Ishikawa (cell line): Measurements from ENCODE around the gene CEMIP2.

Experiments
- CEBPB ChIP-seq: IDR thresholded peaks from 2 replicates; pipeline ENCODE4 v1.6.1; 2012
- CREB1 ChIP-seq: IDR thresholded peaks from 2 replicates; pipeline ENCODE4 v1.6.1; 2012; ENCODE audit warnings: low read depth
- EGR1 ChIP-seq: IDR thresholded peaks from 2 replicates; pipeline ENCODE4 v1.6.1; 2012
- EP300 ChIP-seq: IDR thresholded peaks from 2 replicates; pipeline ENCODE4 v1.6.1; 2012; ENCODE audit warnings: borderline replicate concordance
- FOXM1 ChIP-seq: IDR thresholded peaks from 2 replicates; pipeline ENCODE4 v1.6.1; 2012; ENCODE audit warnings: low read depth, borderline replicate concordance
- RAD21 ChIP-seq: IDR thresholded peaks from 2 replicates; pipeline ENCODE4 v1.6.1; 2012; ENCODE audit warnings: low read depth
- TAF1 ChIP-seq: IDR thresholded peaks from 2 replicates; pipeline ENCODE4 v1.6.1; 2012; ENCODE audit warnings: low read depth, mild to moderate bottlenecking
- TCF12 ChIP-seq: IDR thresholded peaks from 2 replicates; pipeline ENCODE4 v1.6.1; 2012; ENCODE audit warnings: low read depth
- TEAD4 ChIP-seq: IDR thresholded peaks from 2 replicates; pipeline ENCODE4 v1.6.1; 2012
- YY1 ChIP-seq: IDR thresholded peaks from 2 replicates; pipeline ENCODE4 v1.6.1; 2012; ENCODE audit warnings: low read depth
- ZBTB7A ChIP-seq: IDR thresholded peaks from 2 replicates; pipeline ENCODE4 v1.6.1; 2012; ENCODE audit warnings: low read depth
- TF ChIP-seq, protein P1 (sequence below): IDR thresholded peaks from 2 replicates; pipeline ENCODE4 v1.6.1; 2012; ENCODE audit warnings: low read depth, mild to moderate bottlenecking
- TF ChIP-seq, protein P2 (sequence below): IDR thresholded peaks from 2 replicates; pipeline ENCODE4 v1.6.1; 2012
- TF ChIP-seq, protein P3 (sequence below): IDR thresholded peaks from 2 replicates; pipeline ENCODE4 v1.6.1; 2012

DNA sequence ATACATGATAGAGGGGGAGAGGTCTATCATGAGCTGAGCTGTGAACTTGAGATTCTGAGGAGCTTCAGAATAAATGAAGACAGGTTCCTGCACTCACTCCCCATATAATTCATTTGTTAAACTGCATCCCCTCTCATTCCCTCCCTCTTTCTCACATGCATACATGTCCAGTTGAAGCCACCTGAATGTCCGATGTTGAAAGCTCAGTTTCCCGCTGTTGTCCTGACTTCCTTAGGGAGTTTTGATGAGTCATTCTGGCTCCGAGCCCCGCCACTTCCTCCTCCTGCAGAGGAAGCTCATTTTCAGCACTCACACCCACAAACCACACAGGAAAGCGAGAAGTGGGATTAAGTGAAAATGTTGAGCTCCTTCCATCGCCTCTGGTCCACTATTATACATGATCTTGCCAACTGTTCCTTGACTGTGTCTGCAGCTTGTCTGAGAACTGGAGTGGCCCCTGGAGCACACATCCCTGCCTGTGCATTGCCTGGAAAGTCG, 121.2 kb downstream of the CEMIP2 start:
- TF ChIP-seq CEBPB (no peak), RAD21 (no peak), EP300 (no peak), YY1 (no peak), ZBTB7A (no peak), FOXM1 (no peak), EGR1 (no peak), TAF1 (no peak), TCF12 (no peak), TEAD4 (no peak), CREB1 (no peak)
- TF ChIP-seq, protein P1, sequence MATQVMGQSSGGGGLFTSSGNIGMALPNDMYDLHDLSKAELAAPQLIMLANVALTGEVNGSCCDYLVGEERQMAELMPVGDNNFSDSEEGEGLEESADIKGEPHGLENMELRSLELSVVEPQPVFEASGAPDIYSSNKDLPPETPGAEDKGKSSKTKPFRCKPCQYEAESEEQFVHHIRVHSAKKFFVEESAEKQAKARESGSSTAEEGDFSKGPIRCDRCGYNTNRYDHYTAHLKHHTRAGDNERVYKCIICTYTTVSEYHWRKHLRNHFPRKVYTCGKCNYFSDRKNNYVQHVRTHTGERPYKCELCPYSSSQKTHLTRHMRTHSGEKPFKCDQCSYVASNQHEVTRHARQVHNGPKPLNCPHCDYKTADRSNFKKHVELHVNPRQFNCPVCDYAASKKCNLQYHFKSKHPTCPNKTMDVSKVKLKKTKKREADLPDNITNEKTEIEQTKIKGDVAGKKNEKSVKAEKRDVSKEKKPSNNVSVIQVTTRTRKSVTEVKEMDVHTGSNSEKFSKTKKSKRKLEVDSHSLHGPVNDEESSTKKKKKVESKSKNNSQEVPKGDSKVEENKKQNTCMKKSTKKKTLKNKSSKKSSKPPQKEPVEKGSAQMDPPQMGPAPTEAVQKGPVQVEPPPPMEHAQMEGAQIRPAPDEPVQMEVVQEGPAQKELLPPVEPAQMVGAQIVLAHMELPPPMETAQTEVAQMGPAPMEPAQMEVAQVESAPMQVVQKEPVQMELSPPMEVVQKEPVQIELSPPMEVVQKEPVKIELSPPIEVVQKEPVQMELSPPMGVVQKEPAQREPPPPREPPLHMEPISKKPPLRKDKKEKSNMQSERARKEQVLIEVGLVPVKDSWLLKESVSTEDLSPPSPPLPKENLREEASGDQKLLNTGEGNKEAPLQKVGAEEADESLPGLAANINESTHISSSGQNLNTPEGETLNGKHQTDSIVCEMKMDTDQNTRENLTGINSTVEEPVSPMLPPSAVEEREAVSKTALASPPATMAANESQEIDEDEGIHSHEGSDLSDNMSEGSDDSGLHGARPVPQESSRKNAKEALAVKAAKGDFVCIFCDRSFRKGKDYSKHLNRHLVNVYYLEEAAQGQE: no peak
- TF ChIP-seq, protein P2, sequence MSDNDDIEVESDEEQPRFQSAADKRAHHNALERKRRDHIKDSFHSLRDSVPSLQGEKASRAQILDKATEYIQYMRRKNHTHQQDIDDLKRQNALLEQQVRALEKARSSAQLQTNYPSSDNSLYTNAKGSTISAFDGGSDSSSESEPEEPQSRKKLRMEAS: peak; percentile 35; the same call in 1 of the 2 replicates
- TF ChIP-seq, protein P3, sequence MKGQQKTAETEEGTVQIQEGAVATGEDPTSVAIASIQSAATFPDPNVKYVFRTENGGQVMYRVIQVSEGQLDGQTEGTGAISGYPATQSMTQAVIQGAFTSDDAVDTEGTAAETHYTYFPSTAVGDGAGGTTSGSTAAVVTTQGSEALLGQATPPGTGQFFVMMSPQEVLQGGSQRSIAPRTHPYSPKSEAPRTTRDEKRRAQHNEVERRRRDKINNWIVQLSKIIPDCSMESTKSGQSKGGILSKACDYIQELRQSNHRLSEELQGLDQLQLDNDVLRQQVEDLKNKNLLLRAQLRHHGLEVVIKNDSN: no peak
